Measurements from ENCODE around the gene PRKG1.

The PRKG1 gene

DNA sequence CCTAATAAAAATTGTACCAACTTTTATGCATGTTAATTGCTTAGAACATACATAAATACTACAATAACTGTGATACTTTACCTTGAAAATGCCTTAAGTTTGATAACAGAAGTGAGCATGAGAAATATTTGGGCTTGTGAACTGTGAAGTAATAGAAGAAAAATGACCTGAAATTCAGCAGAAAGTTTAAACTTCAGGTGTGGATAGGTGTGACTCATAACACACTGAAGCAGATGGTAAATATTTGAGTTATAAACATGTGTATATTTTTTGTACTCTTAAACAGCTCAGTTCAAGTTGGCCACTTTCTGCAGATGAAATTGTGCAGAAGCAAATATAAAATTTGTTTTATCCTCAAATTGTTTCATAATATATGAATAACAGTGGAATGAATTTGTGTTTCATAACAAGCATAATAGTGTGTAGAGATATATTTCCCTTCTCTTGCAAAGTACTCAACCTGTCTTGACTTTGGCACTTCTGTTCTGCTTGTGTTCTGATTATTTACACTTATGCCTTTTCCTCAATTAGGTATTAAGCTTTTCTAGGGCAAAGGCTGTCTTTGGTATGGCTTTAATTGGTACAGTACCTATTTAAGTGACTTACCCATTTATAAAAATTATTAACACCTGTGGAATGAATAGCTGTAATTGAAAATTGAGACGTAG is 122.4 kb downstream of the PRKG1 start:
- no peak overlapping the region for H3K9ac ChIP-seq (ENCODE audit: low read length)
- no peaks in the 10 kb centered on the region for H3K36me3 ChIP-seq (ENCODE audit: control insufficient read depth in 1 of 2, insufficient read depth in 2 of 2, low read length in 2 of 2)
- no peak overlapping the region for H3K18ac ChIP-seq (ENCODE audit: low read length)
- H3K4me2 ChIP-seq (ENCODE audit: low read length) = no peak overlapping the region
- no peak overlapping the region for H4K8ac ChIP-seq (ENCODE audit: low read depth, low read length)
- no peaks in the 10 kb centered on the region for H3K79me1 ChIP-seq (ENCODE audit: low read length)
- no peak overlapping the region for H3K27ac ChIP-seq (ENCODE audit: low read depth, low read length)
- no peak overlapping the region for H3K4me3 ChIP-seq (ENCODE audit: low read depth, low read length)
- no peak overlapping the region for H3K14ac ChIP-seq (ENCODE audit: low read length)
- no peaks in the 10 kb centered on the region for H3K4me1 ChIP-seq (ENCODE audit: control insufficient read depth in 1 of 2, insufficient read depth in 2 of 2, low read length in 2 of 2)
- no peaks in the 10 kb centered on the region for H3K79me2 ChIP-seq (ENCODE audit: control insufficient read depth, insufficient read depth, low read length, poor library complexity)
- no peak overlapping the region for H2AK5ac ChIP-seq (ENCODE audit: low read length)
- H2BK12ac ChIP-seq (ENCODE audit: low read length) = no peak overlapping the region
- H4K12ac ChIP-seq (ENCODE audit: low read depth, low read length) = no peak overlapping the region
- no peak overlapping the region for H4K91ac ChIP-seq (ENCODE audit: low read depth, low read length)
- WGBS (ENCODE audit: extremely low coverage, insufficient coverage, insufficient read length) = no CpG with 5 or more reads among the region's 1 CpG
- no peak overlapping the region for H2AFZ ChIP-seq (ENCODE audit: insufficient read depth, low read length, poor library complexity)
- no peaks in the 10 kb centered on the region for H3K27me3 ChIP-seq (ENCODE audit: insufficient read depth, low read length)
- no peaks in the 10 kb centered on the region for H3K9me3 ChIP-seq (ENCODE audit: insufficient read depth, low read depth, low read length)
- no peak overlapping the region for H3K23ac ChIP-seq (ENCODE audit: low read length)
- H2BK120ac ChIP-seq (ENCODE audit: insufficient read depth, low read length, poor library complexity) = no peak overlapping the region
- no peak overlapping the region for H2BK5ac ChIP-seq (ENCODE audit: low read depth, low read length, poor library complexity)
- peak in 1 of 2 donors; percentile 68 for DNase-seq
- no peak overlapping the region for H3K4ac ChIP-seq (ENCODE audit: low read depth, low read length)

GRCh38 chr10:51198170-51198569 is 123.9 kb downstream of the PRKG1 start:
- H2AFZ ChIP-seq (ENCODE audit: insufficient read depth, low read length, poor library complexity) = no peak overlapping the region
- H3K27me3 ChIP-seq (ENCODE audit: insufficient read depth, low read length) = no peaks in the 10 kb centered on the region
- no peak overlapping the region for H4K12ac ChIP-seq (ENCODE audit: low read depth, low read length)
- DNase-seq = no peak
- no peak overlapping the region for H3K14ac ChIP-seq (ENCODE audit: low read length)
- no peak overlapping the region for H3K4me3 ChIP-seq (ENCODE audit: low read depth, low read length)
- no peak overlapping the region for H3K9ac ChIP-seq (ENCODE audit: low read length)
- no peak overlapping the region for H3K4me2 ChIP-seq (ENCODE audit: low read length)
- H3K9me3 ChIP-seq (ENCODE audit: insufficient read depth, low read depth, low read length) = no peaks in the 10 kb centered on the region
- H4K91ac ChIP-seq (ENCODE audit: low read depth, low read length) = no peak overlapping the region
- no peak overlapping the region for H2BK120ac ChIP-seq (ENCODE audit: insufficient read depth, low read length, poor library complexity)
- H2BK5ac ChIP-seq (ENCODE audit: low read depth, low read length, poor library complexity) = no peak overlapping the region
- no peaks in the 10 kb centered on the region for H3K36me3 ChIP-seq (ENCODE audit: control insufficient read depth in 1 of 2, insufficient read depth in 2 of 2, low read length in 2 of 2)
- H3K27ac ChIP-seq (ENCODE audit: low read depth, low read length) = no peak overlapping the region
- no peaks in the 10 kb centered on the region for H3K79me2 ChIP-seq (ENCODE audit: control insufficient read depth, insufficient read depth, low read length, poor library complexity)
- no peak overlapping the region for H2AK5ac ChIP-seq (ENCODE audit: low read length)
- WGBS (ENCODE audit: extremely low coverage, insufficient coverage, insufficient read length) = no CpG with 5 or more reads among the region's 3 CpGs
- H4K8ac ChIP-seq (ENCODE audit: low read depth, low read length) = no peak overlapping the region
- H2BK12ac ChIP-seq (ENCODE audit: low read length) = no peak overlapping the region
- H3K23ac ChIP-seq (ENCODE audit: low read length) = no peak overlapping the region
- H3K4ac ChIP-seq (ENCODE audit: low read depth, low read length) = no peak overlapping the region
- H3K18ac ChIP-seq (ENCODE audit: low read length) = no peak overlapping the region
- H3K4me1 ChIP-seq (ENCODE audit: control insufficient read depth in 1 of 2, insufficient read depth in 2 of 2, low read length in 2 of 2) = no peaks in the 10 kb centered on the region
- no peaks in the 10 kb centered on the region for H3K79me1 ChIP-seq (ENCODE audit: low read length)

DNA sequence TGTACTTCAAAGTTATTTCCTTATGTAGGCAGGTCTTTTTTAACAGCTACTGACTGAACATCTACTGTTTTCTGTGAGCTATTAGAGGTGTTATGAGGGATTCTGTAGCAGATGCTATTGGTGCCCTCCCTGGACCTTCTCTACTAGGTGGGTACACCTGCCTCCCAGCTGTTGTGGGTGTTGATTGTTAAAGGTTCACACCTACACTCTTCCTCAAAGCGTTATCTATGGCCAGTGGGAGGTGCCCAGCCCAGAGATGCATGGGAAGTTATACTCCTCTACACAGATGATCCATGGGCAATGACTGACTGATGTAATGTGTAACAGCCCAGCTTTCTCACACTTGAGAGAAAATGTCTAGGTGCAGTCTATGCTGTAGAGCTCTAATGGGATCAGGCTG is 127.7 kb downstream of the PRKG1 start:
- Histone ChIP-seq H3K4me2 (ENCODE audit: low read length) (no peak overlapping the region), H2BK120ac (ENCODE audit: insufficient read depth, low read length, poor library complexity) (no peak overlapping the region), H3K27ac (ENCODE audit: low read depth, low read length) (no peak overlapping the region), H3K27me3 (ENCODE audit: insufficient read depth, low read length) (no peaks in the 10 kb centered on the region), H2BK12ac (ENCODE audit: low read length) (no peak overlapping the region), H2AK5ac (ENCODE audit: low read length) (no peak overlapping the region), H4K91ac (ENCODE audit: low read depth, low read length) (no peak overlapping the region), H4K12ac (ENCODE audit: low read depth, low read length) (no peak overlapping the region), H3K79me2 (ENCODE audit: control insufficient read depth, insufficient read depth, low read length, poor library complexity) (no peaks in the 10 kb centered on the region), H3K23ac (ENCODE audit: low read length) (no peak overlapping the region), H2AFZ (ENCODE audit: insufficient read depth, low read length, poor library complexity) (no peak overlapping the region), H3K9me3 (ENCODE audit: insufficient read depth, low read depth, low read length) (no peaks in the 10 kb centered on the region), H2BK5ac (ENCODE audit: low read depth, low read length, poor library complexity) (no peak overlapping the region), H4K8ac (ENCODE audit: low read depth, low read length) (no peak overlapping the region), H3K4me3 (ENCODE audit: low read depth, low read length) (no peak overlapping the region), H3K18ac (ENCODE audit: low read length) (no peak overlapping the region), H3K9ac (ENCODE audit: low read length) (no peak overlapping the region), H3K4ac (ENCODE audit: low read depth, low read length) (no peak overlapping the region), H3K14ac (ENCODE audit: low read length) (no peak overlapping the region), H3K79me1 (ENCODE audit: low read length) (no peaks in the 10 kb centered on the region), H3K4me1 (ENCODE audit: control insufficient read depth in 1 of 2, insufficient read depth in 2 of 2, low read length in 2 of 2) (no peaks in the 10 kb centered on the region), H3K36me3 (ENCODE audit: control insufficient read depth in 1 of 2, insufficient read depth in 2 of 2, low read length in 2 of 2) (no peaks in the 10 kb centered on the region)
- DNase-seq = no peak
- no CpG with 5 or more reads among the region's 1 CpG for WGBS (ENCODE audit: extremely low coverage, insufficient coverage, insufficient read length)

DNA sequence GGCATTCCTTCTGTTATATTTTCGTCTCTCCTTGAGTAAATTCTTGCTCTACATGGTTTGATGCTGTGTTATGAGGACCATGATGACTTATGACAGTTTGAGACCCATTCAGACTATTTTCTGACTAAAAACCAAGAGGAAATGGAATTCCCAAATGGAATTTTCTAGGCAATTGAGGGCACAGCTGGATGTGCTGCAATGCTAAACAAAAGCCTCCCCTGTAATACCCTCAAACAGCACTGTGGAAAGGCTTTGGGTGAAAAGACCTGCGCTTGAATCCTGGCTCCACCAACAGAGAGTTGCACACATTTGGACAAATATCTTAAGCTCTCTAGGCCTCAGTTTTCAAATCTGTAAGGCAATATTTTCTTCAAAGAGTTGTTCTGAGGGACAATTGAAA is 129.1 kb downstream of the PRKG1 start:
- Histone ChIP-seq H3K9me3 (ENCODE audit: insufficient read depth, low read depth, low read length) (no peaks in the 10 kb centered on the region), H4K12ac (ENCODE audit: low read depth, low read length) (no peak overlapping the region), H4K8ac (ENCODE audit: low read depth, low read length) (no peak overlapping the region), H3K23ac (ENCODE audit: low read length) (no peak overlapping the region), H3K4me3 (ENCODE audit: low read depth, low read length) (no peak overlapping the region), H3K36me3 (ENCODE audit: control insufficient read depth in 1 of 2, insufficient read depth in 2 of 2, low read length in 2 of 2) (no peaks in the 10 kb centered on the region), H2BK5ac (ENCODE audit: low read depth, low read length, poor library complexity) (no peak overlapping the region), H3K27me3 (ENCODE audit: insufficient read depth, low read length) (no peaks in the 10 kb centered on the region), H3K79me1 (ENCODE audit: low read length) (no peaks in the 10 kb centered on the region), H2AFZ (ENCODE audit: insufficient read depth, low read length, poor library complexity) (no peak overlapping the region), H3K4ac (ENCODE audit: low read depth, low read length) (no peak overlapping the region), H3K4me1 (ENCODE audit: control insufficient read depth in 1 of 2, insufficient read depth in 2 of 2, low read length in 2 of 2) (no peaks in the 10 kb centered on the region), H3K9ac (ENCODE audit: low read length) (no peak overlapping the region), H3K18ac (ENCODE audit: low read length) (no peak overlapping the region), H4K91ac (ENCODE audit: low read depth, low read length) (no peak overlapping the region), H3K14ac (ENCODE audit: low read length) (no peak overlapping the region), H2BK12ac (ENCODE audit: low read length) (no peak overlapping the region), H2BK120ac (ENCODE audit: insufficient read depth, low read length, poor library complexity) (no peak overlapping the region), H3K27ac (ENCODE audit: low read depth, low read length) (no peak overlapping the region), H3K79me2 (ENCODE audit: control insufficient read depth, insufficient read depth, low read length, poor library complexity) (no peaks in the 10 kb centered on the region), H3K4me2 (ENCODE audit: low read length) (no peak overlapping the region), H2AK5ac (ENCODE audit: low read length) (no peak overlapping the region)
- no CpG with 5 or more reads among the region's 2 CpGs for WGBS (ENCODE audit: extremely low coverage, insufficient coverage, insufficient read length)
- no peak for DNase-seq

All from trophoblast cell (in vitro differentiated cells and primary cell).